LHCN-M2 (cell line): ENCODE results near the gene KRTAP4-9. TPM values are rescaled to one million over a fixed set of nuclear protein-coding genes. Genes with fewer than 3 reads are reported as not detected.
"Not testable (repeated sequence)": the region's sequence is repeated elsewhere in the genome, so short reads cannot be mapped to it uniquely, and the experiment has no call there.

Experiments
- DNase-seq: peaks from one replicate; pipeline ENCODE4 v3.0.0-alpha.2; 2012; ENCODE audit warnings: low read depth
- total RNA-seq: library from RNA; depleted of rRNA; stranded (reverse); fragments of >200 nt; gene quantifications from 2 replicates; pipeline ENCODE4 v1.2.3, GENCODE V29; 2014; rRNA removed

The KRTAP4-9 gene
- total RNA-seq, 1 experiment from 2014 or later = not detected

- no peak for DNase-seq
Measured at GRCh38 chr17:41126412-41126811, 21.2 kb downstream of the KRTAP4-9 start.

- DNase-seq = no peak
Measured at GRCh38 chr17:41127371-41127770, 22.2 kb downstream of the KRTAP4-9 start.

GRCh38 chr17:41131979-41132378 lies 26.8 kb downstream of the KRTAP4-9 start:
- peak; percentile 37 for DNase-seq

GRCh38 chr17:41133880-41134735 lies 28.9 kb downstream of the KRTAP4-9 start:
- no peak for DNase-seq

- not testable (repeated sequence) for DNase-seq
Measured at GRCh38 chr17:41139865-41140264, 34.7 kb downstream of the KRTAP4-9 start.

- DNase-seq = peak; percentile 61
Measured at GRCh38 chr17:41140360-41141131, 35.4 kb downstream of the KRTAP4-9 start, which contains the start of gene KRTAP4-6. Gene KRTAP4-6 (minus strand): TSS chr17:41140544. CDS start chr17:41140487, 57 bp downstream.

- no peak for DNase-seq
Measured at GRCh38 chr17:41141361-41141760, 36.2 kb downstream of the KRTAP4-9 start.

GRCh38 chr17:41144846-41145245 lies 39.7 kb downstream of the KRTAP4-9 start:
- DNase-seq = no peak

GRCh38 chr17:41145261-41145660 lies 40.1 kb downstream of the KRTAP4-9 start:
- no peak for DNase-seq

GRCh38 chr17:41147531-41148204 lies 42.5 kb downstream of the KRTAP4-9 start:
- no peak for DNase-seq

- DNase-seq = peak; percentile 10
Measured at GRCh38 chr17:41148971-41149651, 43.9 kb downstream of the KRTAP4-9 start.

- no peak for DNase-seq
Measured at GRCh38 chr17:41149652-41149985, 44.4 kb downstream of the KRTAP4-9 start, which contains the start of gene KRTAP4-5. Gene KRTAP4-5 (minus strand): TSS chr17:41149825. CDS start chr17:41149767, 58 bp downstream.

- no peak for DNase-seq
Measured at GRCh38 chr17:41150026-41150425, 44.8 kb downstream of the KRTAP4-9 start.

GRCh38 chr17:41151525-41151924 lies 46.3 kb downstream of the KRTAP4-9 start:
- no peak for DNase-seq

- no peak for DNase-seq
Measured at GRCh38 chr17:41153856-41154255, 48.7 kb downstream of the KRTAP4-9 start.

Other genes with a start within 250 kb of the KRTAP4-9 start
- gene KRT12, start 238.2 kb upstream of the KRTAP4-9 start, total RNA-seq = not detected in 2 replicates
- gene KRT20, start 220.1 kb upstream of the KRTAP4-9 start, total RNA-seq = not detected in 2 replicates
- not detected in 2 replicates for gene KRT23, start 167.7 kb upstream of the KRTAP4-9 start, total RNA-seq
- not detected in 2 replicates for gene KRT39, start 138.4 kb upstream of the KRTAP4-9 start, total RNA-seq
- gene KRT40, start 121.1 kb upstream of the KRTAP4-9 start, total RNA-seq = not detected in 2 replicates
- gene KRTAP3-3, start 111.2 kb upstream of the KRTAP4-9 start, total RNA-seq = not detected in 2 replicates
- gene KRTAP3-2, start 105.5 kb upstream of the KRTAP4-9 start, total RNA-seq = not detected in 2 replicates
- not detected in 2 replicates for gene KRTAP3-1, start 96.3 kb upstream of the KRTAP4-9 start, total RNA-seq
- 2.8 and 6.0 TPM in 2 replicates for gene KRTAP1-5, start 78.2 kb upstream of the KRTAP4-9 start, total RNA-seq
- not detected in 2 replicates for gene KRTAP1-4, start 75.2 kb upstream of the KRTAP4-9 start, total RNA-seq
- gene KRTAP1-3, start 70.5 kb upstream of the KRTAP4-9 start, total RNA-seq = not detected in 2 replicates
- gene KRTAP1-1, start 63.9 kb upstream of the KRTAP4-9 start, total RNA-seq = not detected in 2 replicates
- not detected in 2 replicates for gene KRTAP2-1, start 58.1 kb upstream of the KRTAP4-9 start, total RNA-seq
- not detected in 2 replicates for gene KRTAP2-2, start 50.2 kb upstream of the KRTAP4-9 start, total RNA-seq
- gene KRTAP2-3, start 45.3 kb upstream of the KRTAP4-9 start, total RNA-seq = 0.80 and 3.4 TPM in 2 replicates
- not detected in 2 replicates for gene KRTAP2-4, start 39.5 kb upstream of the KRTAP4-9 start, total RNA-seq
- not detected in 2 replicates for gene KRTAP4-7, start 21.2 kb upstream of the KRTAP4-9 start, total RNA-seq
- gene KRTAP4-8, start 7.2 kb upstream of the KRTAP4-9 start, total RNA-seq = not detected in 2 replicates
- gene KRTAP4-16, start 3.2 kb upstream of the KRTAP4-9 start, total RNA-seq = not detected in 2 replicates
- gene KRTAP4-11, start 13.0 kb downstream of the KRTAP4-9 start, total RNA-seq = not detected in 2 replicates
- gene KRTAP4-12, start 18.8 kb downstream of the KRTAP4-9 start, total RNA-seq = not detected in 2 replicates
- gene KRTAP4-6, start 35.2 kb downstream of the KRTAP4-9 start, total RNA-seq = not detected in 2 replicates
- not detected in 2 replicates for gene KRTAP4-5, start 44.4 kb downstream of the KRTAP4-9 start, total RNA-seq
- not detected in 2 replicates for gene KRTAP4-4, start 55.4 kb downstream of the KRTAP4-9 start, total RNA-seq
- not detected in 2 replicates for gene KRTAP4-3, start 62.8 kb downstream of the KRTAP4-9 start, total RNA-seq
- gene KRTAP4-2, start 72.8 kb downstream of the KRTAP4-9 start, total RNA-seq = not detected in 2 replicates
- not detected in 2 replicates for gene KRTAP4-1, start 79.5 kb downstream of the KRTAP4-9 start, total RNA-seq
- gene KRTAP9-1, start 84.5 kb downstream of the KRTAP4-9 start, total RNA-seq = not detected in 2 replicates
- not detected in 2 replicates for gene KRTAP9-2, start 121.3 kb downstream of the KRTAP4-9 start, total RNA-seq
- not detected in 2 replicates for gene KRTAP9-3, start 127.1 kb downstream of the KRTAP4-9 start, total RNA-seq
- gene KRTAP9-8, start 132.6 kb downstream of the KRTAP4-9 start, total RNA-seq = not detected in 2 replicates
- not detected in 2 replicates for gene KRTAP9-4, start 144.3 kb downstream of the KRTAP4-9 start, total RNA-seq
- not detected in 2 replicates for gene KRTAP9-9, start 150.0 kb downstream of the KRTAP4-9 start, total RNA-seq
- not detected in 2 replicates for gene KRTAP9-6, start 160.0 kb downstream of the KRTAP4-9 start, total RNA-seq
- not detected in 2 replicates for gene KRTAP9-7, start 170.3 kb downstream of the KRTAP4-9 start, total RNA-seq
- gene KRTAP29-1, start 197.5 kb downstream of the KRTAP4-9 start, total RNA-seq = not detected in 2 replicates
- gene KRTAP16-1, start 203.9 kb downstream of the KRTAP4-9 start, total RNA-seq = not detected in 2 replicates
- gene KRTAP17-1, start 210.3 kb downstream of the KRTAP4-9 start, total RNA-seq = not detected in 2 replicates
- not detected in 2 replicates for gene KRT33A, start 245.4 kb downstream of the KRTAP4-9 start, total RNA-seq